ENCODE measurements around the gene UMODL1.

UMODL1 gene

DNA sequence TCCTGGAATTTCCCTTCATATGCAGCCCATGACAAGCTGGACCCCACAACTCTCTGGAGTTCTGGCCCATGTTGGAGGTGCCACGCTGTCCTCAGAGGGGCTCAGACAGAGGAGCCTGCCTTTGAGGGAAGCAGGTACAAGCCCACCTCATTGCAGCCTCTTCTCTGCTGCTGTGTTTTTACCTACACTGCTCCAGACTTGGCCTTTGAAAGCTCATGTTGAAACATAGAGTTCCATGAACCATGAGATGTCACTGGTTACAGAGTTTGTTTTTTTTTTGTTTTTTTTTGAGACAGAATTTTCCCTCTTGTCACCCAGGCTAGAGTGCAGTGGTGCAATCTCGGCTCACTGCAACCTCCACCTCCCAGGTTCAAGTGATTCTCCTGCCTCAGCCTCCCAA lies 38.9 kb upstream of the UMODL1 start:
- DNase-seq (ENCODE audit: low spot score), result no peak
- ChIA-PET POLR2A (ENCODE audit: low non-redundant PET) (interaction anchor here (0.6 kb wide), 1 partner anchor 54 kb away, joined by 4 read pairs; no protein-coding TSS in a partner anchor), CTCF (interaction anchor here (0.6 kb wide), 1 partner anchor 215 kb away, joined by 5 read pairs; no protein-coding TSS in a partner anchor)
- H3K27ac ChIP-seq, result peak overlapping the region; percentile 7; the same call in 1 of the 2 replicates
- TF ChIP-seq, protein P1, sequence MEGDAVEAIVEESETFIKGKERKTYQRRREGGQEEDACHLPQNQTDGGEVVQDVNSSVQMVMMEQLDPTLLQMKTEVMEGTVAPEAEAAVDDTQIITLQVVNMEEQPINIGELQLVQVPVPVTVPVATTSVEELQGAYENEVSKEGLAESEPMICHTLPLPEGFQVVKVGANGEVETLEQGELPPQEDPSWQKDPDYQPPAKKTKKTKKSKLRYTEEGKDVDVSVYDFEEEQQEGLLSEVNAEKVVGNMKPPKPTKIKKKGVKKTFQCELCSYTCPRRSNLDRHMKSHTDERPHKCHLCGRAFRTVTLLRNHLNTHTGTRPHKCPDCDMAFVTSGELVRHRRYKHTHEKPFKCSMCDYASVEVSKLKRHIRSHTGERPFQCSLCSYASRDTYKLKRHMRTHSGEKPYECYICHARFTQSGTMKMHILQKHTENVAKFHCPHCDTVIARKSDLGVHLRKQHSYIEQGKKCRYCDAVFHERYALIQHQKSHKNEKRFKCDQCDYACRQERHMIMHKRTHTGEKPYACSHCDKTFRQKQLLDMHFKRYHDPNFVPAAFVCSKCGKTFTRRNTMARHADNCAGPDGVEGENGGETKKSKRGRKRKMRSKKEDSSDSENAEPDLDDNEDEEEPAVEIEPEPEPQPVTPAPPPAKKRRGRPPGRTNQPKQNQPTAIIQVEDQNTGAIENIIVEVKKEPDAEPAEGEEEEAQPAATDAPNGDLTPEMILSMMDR (conservative IDR thresholded peaks at IDR 0.05; ENCODE audit: low read depth), result no peak

DNA sequence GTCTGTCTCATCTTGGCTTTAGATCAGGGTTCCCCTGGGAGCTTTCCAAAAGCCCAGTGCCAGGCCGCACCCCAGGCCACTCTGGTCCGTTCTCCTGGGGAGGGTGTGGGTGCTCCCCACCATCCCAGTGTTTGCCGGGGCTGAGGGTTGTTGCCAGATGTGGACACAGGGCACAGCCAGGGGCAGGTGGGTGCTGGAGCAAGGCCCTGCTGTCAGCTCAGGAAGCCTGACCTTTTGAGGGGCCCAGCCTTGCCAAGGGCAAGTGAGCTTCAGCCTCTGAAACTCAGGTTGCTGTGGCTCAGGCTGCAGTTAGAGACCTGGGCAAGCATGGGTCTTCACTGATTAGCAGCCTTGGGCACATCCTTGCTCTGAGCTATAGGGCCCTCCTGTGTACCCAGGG lies 38.1 kb upstream of the UMODL1 start:
- no peak overlapping the region for H3K27ac ChIP-seq
- DNase-seq (ENCODE audit: low spot score), result no peak
- TF ChIP-seq, protein P1 (conservative IDR thresholded peaks at IDR 0.05; ENCODE audit: low read depth), result no peak
- ChIA-PET CTCF (no interaction called here), POLR2A (ENCODE audit: low non-redundant PET) (no interaction called here)

DNA sequence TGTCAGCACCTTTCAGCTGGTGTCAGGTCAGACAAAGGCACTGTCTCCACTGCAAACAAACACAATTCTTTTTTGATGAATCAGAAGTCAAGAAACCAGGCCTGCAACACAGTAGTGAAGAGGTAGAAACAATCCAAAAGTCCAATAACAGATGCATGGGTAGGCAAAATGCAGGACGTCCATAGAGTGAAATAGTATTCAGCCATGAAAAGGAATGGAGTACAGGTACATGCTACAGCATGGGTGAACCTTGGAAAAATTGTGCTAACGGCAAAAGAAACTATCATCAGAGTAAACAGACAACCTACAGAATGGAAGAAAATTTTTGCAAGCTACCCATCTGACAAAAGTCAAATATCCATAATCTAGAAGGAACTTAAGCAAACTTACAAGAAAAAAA lies 34.8 kb upstream of the UMODL1 start:
- ChIA-PET CTCF (no interaction called here), POLR2A (ENCODE audit: low non-redundant PET) (no interaction called here)
- DNase-seq (ENCODE audit: low spot score), result no peak
- TF ChIP-seq, protein P1 (conservative IDR thresholded peaks at IDR 0.05; ENCODE audit: low read depth), result no peak
- H3K27ac ChIP-seq, result no peak overlapping the region

DNA sequence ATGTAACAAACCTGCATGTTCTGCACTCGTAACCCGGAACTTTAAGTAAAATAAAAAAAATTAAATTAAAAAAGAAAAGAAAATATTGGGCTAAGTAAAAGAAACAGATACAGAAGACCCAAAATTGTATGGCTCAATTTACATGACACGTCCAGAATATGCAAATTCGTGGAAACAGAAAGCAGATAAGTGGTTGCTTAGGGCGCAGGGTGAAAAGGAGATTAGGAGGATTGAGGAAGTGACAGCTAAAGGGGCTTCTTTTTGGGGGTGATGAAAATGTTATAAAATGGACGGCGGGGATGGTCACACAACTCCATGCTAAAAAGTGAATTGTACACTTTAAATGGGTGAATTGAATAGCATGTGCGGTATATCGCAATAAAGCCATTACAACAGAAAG lies 33.6 kb upstream of the UMODL1 start:
- DNase-seq (ENCODE audit: low spot score), result no peak
- TF ChIP-seq, protein P1 (conservative IDR thresholded peaks at IDR 0.05; ENCODE audit: low read depth), result no peak
- ChIA-PET CTCF (no interaction called here), POLR2A (ENCODE audit: low non-redundant PET) (no interaction called here)
- no peak overlapping the region for H3K27ac ChIP-seq

DNA sequence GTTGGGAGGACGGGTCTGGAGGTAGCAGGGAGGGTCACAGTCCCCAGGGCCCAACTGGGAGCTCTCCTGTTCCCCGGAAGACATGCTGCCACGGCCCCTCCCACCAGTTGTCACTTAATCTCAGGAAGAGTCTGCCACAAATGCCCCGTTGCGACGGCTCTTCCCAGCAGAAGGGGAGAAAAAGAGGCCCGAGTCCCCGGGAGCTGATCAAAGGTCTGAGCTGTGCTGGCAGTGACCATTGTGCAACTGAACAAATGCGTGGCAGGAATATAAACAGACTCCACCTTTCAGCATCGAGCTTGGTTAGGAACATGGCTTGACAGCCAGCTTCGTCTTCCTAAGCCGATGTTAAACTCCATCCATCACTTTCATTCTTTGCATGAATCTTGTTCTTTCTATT lies 33.2 kb upstream of the UMODL1 start:
- CTCF ChIA-PET, result no interaction called here
- POLR2A ChIA-PET (ENCODE audit: low non-redundant PET), result no interaction called here
- TF ChIP-seq, protein P1 (conservative IDR thresholded peaks at IDR 0.05; ENCODE audit: low read depth), result no peak
- no peak for DNase-seq (ENCODE audit: low spot score)
- H3K27ac ChIP-seq, result no peak overlapping the region

DNA sequence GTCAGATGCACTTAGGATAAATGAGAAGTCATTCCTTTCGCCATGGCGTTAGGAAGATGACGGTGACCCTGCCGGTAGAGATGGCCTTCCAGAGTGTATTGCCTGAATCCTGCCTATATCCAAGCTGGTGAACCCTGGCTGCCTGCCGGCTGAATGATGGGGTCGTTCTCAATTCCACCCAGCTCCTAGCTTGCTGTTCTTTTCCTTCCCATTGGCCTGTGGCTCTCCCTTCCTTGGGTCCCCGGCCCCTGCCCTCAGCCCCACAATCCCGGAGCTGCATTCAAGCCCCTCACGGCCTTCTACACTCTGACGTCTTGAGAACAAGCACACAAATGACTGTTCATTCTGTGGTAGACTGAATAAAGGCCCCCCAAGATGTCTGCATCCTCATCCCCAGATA lies 32.7 kb upstream of the UMODL1 start:
- ChIA-PET POLR2A (ENCODE audit: low non-redundant PET) (no interaction called here), CTCF (no interaction called here)
- DNase-seq (ENCODE audit: low spot score), result no peak
- TF ChIP-seq, protein P1 (conservative IDR thresholded peaks at IDR 0.05; ENCODE audit: low read depth), result no peak
- H3K27ac ChIP-seq, result no peak overlapping the region
